Right atrium auricular region (tissue), 2 donors: ENCODE measurements around the gene SERAC1. TPM values are rescaled to one million over a fixed set of nuclear protein-coding genes. Genes with fewer than 3 reads are reported as not detected.

ENCODE experiments used
- DNase-seq: peaks from one replicate; pipeline ENCODE4 v3.0.0-alpha.2; 2019; ENCODE audit warnings: low spot score
- H3K27ac ChIP-seq, 2 donors: fragments of 200-600 bp; sonication (generic); 1 replicate in 1 of 2; 2 replicates in 1 of 2; pipeline ENCODE4 v1.5.1; 2016 to 2019
- H3K27me3 ChIP-seq, 2 donors: fragments of 200-600 bp; sonication (generic); one replicate each; pipeline versions ENCODE4 v1.5.1 to v1.6.0; 2017 to 2019
- H3K36me3 ChIP-seq: fragments of 200-600 bp; sonication (generic); one replicate; pipeline ENCODE4 v1.5.1; 2016
- H3K4me1 ChIP-seq, 2 donors: fragments of 200-600 bp; sonication (generic); one replicate each; pipeline versions ENCODE4 v1.5.1 to v1.6.0; 2017 to 2019
- H3K4me3 ChIP-seq, 2 donors: fragments of 200-600 bp; sonication (generic); 1 replicate in 1 of 2; 2 replicates in 1 of 2; pipeline ENCODE4 v1.5.1; 2017 to 2019; ENCODE audit warnings: mild to moderate bottlenecking in 1 of 2, moderate library complexity in 1 of 2
- H3K9me3 ChIP-seq, 2 donors: fragments of 200-600 bp; sonication (generic); one replicate each; pipeline ENCODE4 v1.5.1; 2019
- total RNA-seq, 2 donors: library from RNA; depleted of rRNA; stranded (reverse); fragments of >200 nt; gene quantifications; one replicate each; pipeline ENCODE4 v1.1.0, GENCODE V29; 2016
- TF ChIP-seq, protein P1 (sequence below), 2 donors: fragments of 200-600 bp; sonication (generic); IDR thresholded peaks; one replicate each; pipeline ENCODE4 v1.5.1; 2019; ENCODE audit warnings: antibody characterized with exemption in 2 of 2

Gene SERAC1
- total RNA-seq, 2 donors from 2014 or later: 5.0 to 5.8 TPM

DNA sequence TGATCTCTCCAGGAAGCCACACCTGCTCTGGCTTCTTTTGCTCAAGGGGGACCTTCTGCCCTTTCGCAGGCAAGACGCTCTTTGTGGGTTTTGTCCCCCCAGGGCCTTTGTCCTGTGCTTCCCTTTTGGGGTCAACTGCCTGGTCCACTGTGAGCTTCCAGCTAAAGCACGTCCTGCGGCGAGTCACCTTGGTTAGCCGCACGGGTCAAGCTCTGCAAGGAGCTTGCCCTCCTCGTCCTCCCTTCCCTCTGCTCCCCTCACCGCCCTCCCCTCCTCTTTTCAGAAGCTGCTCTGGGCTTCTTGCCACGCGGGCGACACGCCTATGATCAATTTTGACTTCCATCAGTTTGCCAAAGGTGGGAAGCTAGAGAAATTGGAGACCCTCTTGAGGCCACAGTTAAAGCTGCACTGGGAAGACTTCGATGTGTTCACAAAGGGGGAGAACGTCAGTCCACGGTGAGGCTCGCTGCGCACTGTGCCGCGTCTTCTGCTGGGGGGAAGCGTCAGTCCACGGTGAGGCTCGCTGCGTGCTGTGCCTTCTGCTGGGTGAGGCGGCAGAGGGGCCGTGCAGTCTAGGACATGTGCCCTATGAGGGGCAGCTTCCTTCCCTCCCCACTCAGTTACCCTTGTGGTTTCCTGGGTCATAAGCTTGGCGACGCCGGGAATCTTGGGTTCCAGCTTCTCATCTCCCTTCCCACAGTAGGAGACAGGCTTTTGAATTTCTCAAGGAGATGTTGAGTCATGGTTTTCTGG lies 106.2 kb downstream of the SERAC1 start:
- peaks cover 50% of the 10 kb centered on the region for H3K36me3 ChIP-seq
- no peak for DNase-seq
- peak overlapping the region in 1 of 2 donors; percentile 89 for H3K27ac ChIP-seq

DNA sequence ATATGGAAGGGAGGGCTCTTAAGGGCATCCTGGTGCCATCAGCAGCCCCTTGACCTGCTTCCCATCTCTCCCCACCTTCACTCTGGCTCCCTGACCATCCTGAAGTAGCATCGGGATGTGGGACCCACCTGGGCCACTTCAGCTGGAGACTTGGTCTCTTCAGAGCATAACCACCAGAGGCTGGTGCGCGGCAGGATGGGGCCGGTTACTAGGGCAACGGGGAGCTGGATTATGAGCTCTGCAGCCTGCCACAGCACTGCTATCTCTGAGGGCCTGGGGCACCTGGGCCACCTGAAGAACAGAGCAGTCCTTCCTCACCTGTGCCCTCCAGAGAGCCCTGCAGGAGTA lies 106.7 kb downstream of the SERAC1 start:
- no peak for DNase-seq
- Histone ChIP-seq H3K4me3 (no peak overlapping the region), H3K27me3 (no peaks in the 10 kb centered on the region), H3K9me3 (no peaks in the 10 kb centered on the region), H3K27ac (peak overlapping the region; percentile 81 to 89), H3K4me1 (peaks cover 0 to 28% of the 10 kb centered on the region in 2 donors), H3K36me3 (peaks cover 50% of the 10 kb centered on the region)
- TF ChIP-seq, protein P1, sequence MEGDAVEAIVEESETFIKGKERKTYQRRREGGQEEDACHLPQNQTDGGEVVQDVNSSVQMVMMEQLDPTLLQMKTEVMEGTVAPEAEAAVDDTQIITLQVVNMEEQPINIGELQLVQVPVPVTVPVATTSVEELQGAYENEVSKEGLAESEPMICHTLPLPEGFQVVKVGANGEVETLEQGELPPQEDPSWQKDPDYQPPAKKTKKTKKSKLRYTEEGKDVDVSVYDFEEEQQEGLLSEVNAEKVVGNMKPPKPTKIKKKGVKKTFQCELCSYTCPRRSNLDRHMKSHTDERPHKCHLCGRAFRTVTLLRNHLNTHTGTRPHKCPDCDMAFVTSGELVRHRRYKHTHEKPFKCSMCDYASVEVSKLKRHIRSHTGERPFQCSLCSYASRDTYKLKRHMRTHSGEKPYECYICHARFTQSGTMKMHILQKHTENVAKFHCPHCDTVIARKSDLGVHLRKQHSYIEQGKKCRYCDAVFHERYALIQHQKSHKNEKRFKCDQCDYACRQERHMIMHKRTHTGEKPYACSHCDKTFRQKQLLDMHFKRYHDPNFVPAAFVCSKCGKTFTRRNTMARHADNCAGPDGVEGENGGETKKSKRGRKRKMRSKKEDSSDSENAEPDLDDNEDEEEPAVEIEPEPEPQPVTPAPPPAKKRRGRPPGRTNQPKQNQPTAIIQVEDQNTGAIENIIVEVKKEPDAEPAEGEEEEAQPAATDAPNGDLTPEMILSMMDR (IDR thresholded peaks at IDR 0.05): no peak

More for the DNA sequence above, 106.2 kb downstream of the SERAC1 start:
- TF ChIP-seq, protein P1 (IDR thresholded peaks at IDR 0.05): no peak
- Histone ChIP-seq H3K9me3 (no peaks in the 10 kb centered on the region), H3K4me3 (no peak overlapping the region), H3K27me3 (no peaks in the 10 kb centered on the region), H3K4me1 (peaks cover 0 to 28% of the 10 kb centered on the region in 2 donors)

GRCh38 chr6:158060455-158061360 lies 107.4 kb downstream of the SERAC1 start:
- TF ChIP-seq, protein P1 (IDR thresholded peaks at IDR 0.05): no peak
- Histone ChIP-seq H3K4me1 (peaks cover 0 to 28% of the 10 kb centered on the region in 2 donors), H3K4me3 (peak overlapping the region in 1 of 2 donors; percentile 27), H3K27ac (peak overlapping the region; percentile 81 to 89), H3K9me3 (no peaks in the 10 kb centered on the region), H3K36me3 (peaks cover 46% of the 10 kb centered on the region), H3K27me3 (no peaks in the 10 kb centered on the region)
- DNase-seq: peak; percentile 94

Other genes with a start within 250 kb of the SERAC1 start
- 10 to 100 TPM; 10.1 to 20.0 TPM for gene SYNJ2, start 186.4 kb downstream of the SERAC1 start, total RNA-seq
- 1 to 10 TPM; 3.1 to 4.4 TPM for gene GTF2H5, start 88 bp upstream of the SERAC1 start, total RNA-seq
- 100 to 1,000 TPM; 140 to 199 TPM for gene TULP4, start 144.2 kb upstream of the SERAC1 start, total RNA-seq